Stimulated activated CD4-positive, alpha-beta T cell treated with anti-CD3 and anti-CD28 coated beads, Interleukin-2, amount 100 ng/mL, for 48 hours (primary cell): ENCODE measurements around the gene SNX18.

Experiments
- DNase-seq, 2 donors: peaks; one replicate each; pipeline ENCODE4 v3.0.0-alpha.2; 2020

The SNX18 gene

DNA sequence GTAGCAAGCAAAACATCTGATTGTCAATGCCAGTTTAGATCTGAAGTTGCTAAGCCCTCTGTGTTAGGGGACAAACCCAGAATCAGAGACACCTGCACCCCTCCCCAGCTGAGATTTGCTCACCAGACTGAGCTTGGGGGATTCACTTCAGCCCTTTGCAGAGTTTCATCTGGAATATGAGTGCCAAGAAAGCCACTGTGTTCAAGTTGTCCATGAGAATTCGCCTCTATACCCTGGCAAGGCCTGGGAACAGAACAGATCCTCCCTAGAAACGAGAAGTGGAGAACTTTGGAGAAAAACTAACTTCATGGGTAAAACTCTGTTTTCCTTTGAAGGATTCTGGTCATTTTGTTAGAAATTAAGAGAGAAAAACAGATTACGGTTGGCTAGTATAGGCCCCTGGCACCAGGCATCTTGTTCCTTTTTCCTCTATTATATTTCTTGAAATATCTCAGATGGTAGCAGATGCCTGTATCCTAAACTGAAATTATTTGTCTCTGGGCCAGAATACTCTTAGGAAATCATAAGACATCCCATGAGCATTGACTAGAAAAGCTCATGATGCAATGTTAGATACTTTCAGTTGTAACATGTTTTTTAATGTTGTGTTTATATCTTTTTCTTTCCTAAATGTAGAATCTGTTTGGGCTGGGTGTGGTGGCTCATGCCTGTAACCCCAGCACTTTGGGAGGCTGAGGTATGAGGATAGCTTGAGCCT lies 64.4 kb downstream of the SNX18 start:
- no peak for DNase-seq

DNA sequence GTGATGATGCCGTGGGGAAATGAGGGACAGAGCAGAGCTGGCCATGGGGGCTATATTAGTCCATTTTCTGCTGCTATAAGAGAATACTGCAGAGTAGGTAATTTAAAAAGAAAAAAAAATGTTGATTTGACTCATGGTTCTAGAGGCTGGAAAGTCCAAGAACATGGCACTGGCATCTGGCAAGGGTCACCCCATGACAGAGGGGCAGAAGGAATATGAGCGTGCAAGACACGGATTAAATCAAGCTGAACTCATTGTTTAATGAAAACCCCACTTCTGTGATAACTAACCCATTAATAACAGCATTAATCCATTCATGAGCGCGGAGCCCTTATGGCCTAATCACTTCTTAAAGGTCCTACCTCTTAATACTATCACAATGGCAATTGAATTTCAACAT lies 68.8 kb downstream of the SNX18 start:
- DNase-seq: no peak

DNA sequence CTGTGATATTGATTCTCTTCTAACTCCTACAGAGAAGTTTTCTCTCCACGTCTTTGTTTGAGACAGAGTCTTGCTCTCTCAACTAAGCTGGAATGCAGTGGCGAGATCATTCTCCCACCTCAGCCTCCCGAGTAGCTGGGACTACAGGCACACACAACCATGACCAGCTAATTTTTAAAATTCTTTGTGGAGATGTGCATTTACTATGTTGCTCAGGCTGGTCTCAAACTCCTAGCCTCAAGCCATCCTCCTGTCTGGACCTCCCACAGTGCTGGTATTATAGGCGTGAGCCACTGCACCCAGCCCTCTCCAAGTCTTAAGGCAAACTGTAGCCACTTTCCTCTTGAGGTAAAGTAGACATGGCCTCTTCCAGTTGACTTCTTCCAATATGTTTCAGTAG lies 72.2 kb downstream of the SNX18 start:
- no peak for DNase-seq

DNA sequence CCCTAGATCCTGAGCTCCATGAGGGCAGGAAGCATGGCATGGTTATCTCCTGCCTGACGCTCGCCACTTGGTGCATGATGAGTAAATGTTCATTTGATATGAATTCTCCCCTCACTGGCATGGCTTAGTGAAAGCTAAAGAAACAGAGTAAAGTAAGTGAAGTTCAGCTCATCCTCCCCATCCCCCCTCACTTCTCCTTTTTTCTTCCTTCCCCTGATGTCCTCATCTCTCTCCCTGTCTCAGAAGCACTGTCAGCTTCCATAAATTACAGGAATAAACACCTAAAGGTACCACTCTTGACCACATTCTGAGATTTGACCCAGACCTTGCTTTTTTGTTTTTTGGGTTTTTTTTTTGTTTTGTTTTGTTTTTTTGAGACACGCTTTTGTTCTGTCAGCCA lies 73.3 kb downstream of the SNX18 start:
- DNase-seq: no peak

DNA sequence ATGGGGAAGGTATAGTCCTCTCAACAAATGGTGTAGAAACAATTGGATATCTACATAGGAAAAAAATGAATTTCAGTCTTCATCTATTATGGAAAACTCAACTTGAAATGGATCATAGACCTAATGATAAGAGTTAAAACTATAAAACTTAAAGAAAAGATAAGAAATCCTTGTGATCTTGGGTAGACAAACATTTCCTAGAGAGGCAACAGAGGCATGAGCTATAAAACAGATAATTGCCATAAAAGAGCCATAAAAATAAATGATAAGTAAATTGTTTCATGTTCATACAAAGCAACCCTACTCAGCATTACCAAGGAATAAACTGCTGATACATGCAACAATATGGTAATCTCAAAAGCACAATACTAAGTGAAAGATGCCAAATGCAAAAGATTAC lies 76.2 kb downstream of the SNX18 start:
- no peak for DNase-seq

DNA sequence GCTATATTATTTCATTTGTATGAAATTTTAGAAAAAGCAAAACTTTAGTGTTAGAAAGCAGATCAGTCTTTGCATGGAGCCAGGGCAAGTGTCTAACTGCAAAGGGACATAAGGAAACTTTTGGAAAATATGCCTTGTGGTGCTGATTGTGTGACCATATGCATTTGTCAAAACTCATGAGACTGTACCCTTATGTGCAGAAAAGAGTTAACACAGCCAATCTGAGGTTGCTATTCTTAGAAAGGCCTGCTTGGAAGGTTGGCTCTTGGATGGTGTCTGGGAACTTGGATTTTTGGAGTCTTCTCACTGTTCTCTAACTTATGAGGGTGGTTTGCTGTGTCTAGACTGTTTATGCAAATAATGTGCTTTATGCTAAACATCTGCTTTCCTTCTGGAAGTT lies 76.6 kb downstream of the SNX18 start:
- no peak for DNase-seq

DNA sequence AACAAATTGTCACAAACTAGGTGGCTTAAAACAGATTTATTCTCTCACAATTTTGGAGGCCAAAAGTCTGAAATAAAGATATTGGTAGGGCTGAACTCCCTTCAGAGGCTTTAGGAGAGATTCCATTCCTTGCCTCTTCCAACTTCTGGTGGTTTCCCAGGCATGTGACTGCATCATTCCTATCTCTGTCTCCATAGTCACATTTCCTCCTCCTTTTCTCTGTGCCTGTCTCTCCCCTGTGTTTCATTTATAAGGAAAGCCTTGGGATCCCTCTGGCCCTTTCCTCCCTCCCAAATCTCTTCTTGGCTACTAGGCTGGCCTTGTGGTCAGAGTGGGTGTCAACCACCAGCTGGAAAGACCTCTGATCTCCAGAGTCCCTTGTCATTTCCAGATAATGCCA lies 78.2 kb downstream of the SNX18 start:
- DNase-seq: no peak
